GM12878 (cell line): ENCODE measurements around the gene SSU72. TPM values are rescaled to one million over a fixed set of nuclear protein-coding genes. Genes with fewer than 3 reads are reported as not detected.

Source experiments
- ATAC-seq: fragments of 200-7000 bp; cut with Tn5 transposase; 3 replicates; pipeline ENCODE4 v1.9.1; 2020; ENCODE audit warnings: mild to moderate bottlenecking, moderate library complexity
- BruUV-seq: library from RNA; stranded (reverse); fragments of 400-500 nt; replicated peaks from 2 replicates; lab custom pipeline; 2021; lab: Mats Ljungman, UMichigan
- CTCF ChIA-PET: fragments of 300-600 bp; sonication (Branson Sonifier 250); formaldehyde crosslinking; extraction: SDS; loops from one replicate; lab custom pipeline; 2021; ENCODE audit warnings: inconsistent platforms; lab: Yijun Ruan, JAX
- POLR2A ChIA-PET: fragments of 350-600 bp; formaldehyde crosslinking; extraction: SDS; loops from one replicate; lab custom pipeline; 2021; ENCODE audit warnings: inconsistent platforms; lab: Charles Lee
- RAD21 ChIA-PET: fragments of 300-600 bp; sonication (Branson Sonifier 250); formaldehyde crosslinking; loops from one replicate; lab custom pipeline; 2023; ENCODE audit warnings: antibody characterized with exemption; ENCODE audit not compliant: unreplicated experiment; lab: Charles Lee
- SMC1A ChIA-PET: fragments of 300-600 bp; sonication (Branson Sonifier 250); formaldehyde crosslinking; loops from one replicate; lab custom pipeline; 2023; ENCODE audit not compliant: unreplicated experiment, uncharacterized antibody; lab: Charles Lee
- DNase-seq: peaks from one replicate; pipeline ENCODE4 v3.0.0-alpha.2; 2011; ENCODE audit warnings: low read depth, low spot score
- FAIRE-seq: peaks from 3 replicates; lab custom pipeline; 2011; peaks lifted over from hg19 to GRCh38; lab: Jason Lieb, UNC
- H2AFZ ChIP-seq: 2 replicates; pipeline ENCODE4 v1.6.0; 2011; ENCODE audit warnings: low read depth, low read length, control low read depth; ENCODE audit not compliant: control insufficient read depth
- H3K27ac ChIP-seq: 2 replicates; pipeline ENCODE4 v1.5.1; 2011; ENCODE audit warnings: control low read depth; ENCODE audit not compliant: control insufficient read depth, insufficient read depth
- H3K27me3 ChIP-seq, 2 experiments: replicated peaks in 1 of 2; 2 replicates each; pipeline versions ENCODE4 v1.6.0 to v1.6.1; 2011; ENCODE audit warnings: low read length in 1 of 2; ENCODE audit not compliant: control insufficient read depth in 2 of 2, insufficient read depth in 2 of 2
- H3K36me3 ChIP-seq, 2 experiments: 2 replicates each; pipeline ENCODE4 v1.5.1; 2011; ENCODE audit warnings: low read length in 1 of 2; ENCODE audit not compliant: control insufficient read depth in 2 of 2, insufficient read depth in 2 of 2
- H3K4me1 ChIP-seq: 2 replicates; pipeline ENCODE4 v1.6.1; 2011; ENCODE audit warnings: mild to moderate bottlenecking, low read length, moderate library complexity, mixed read lengths; ENCODE audit not compliant: control insufficient read depth, insufficient read depth
- H3K4me2 ChIP-seq: 2 replicates; pipeline ENCODE4 v1.6.0; 2011; ENCODE audit warnings: control low read depth; ENCODE audit not compliant: control insufficient read depth, insufficient read depth
- H3K4me3 ChIP-seq: fragments of 200-600 bp; sonication (generic); 2 replicates; pipeline ENCODE4 v1.5.1; 2016
- H3K79me2 ChIP-seq: 2 replicates; pipeline ENCODE4 v1.6.0; 2011; ENCODE audit warnings: low read length; ENCODE audit not compliant: control insufficient read depth, insufficient read depth
- H3K9ac ChIP-seq: 2 replicates; pipeline ENCODE4 v1.8.0; 2011; ENCODE audit warnings: low read length, control low read depth, mixed read lengths; ENCODE audit not compliant: control insufficient read depth, insufficient read depth
- H3K9me3 ChIP-seq: replicated peaks from 3 replicates; pipeline ENCODE4 v1.5.1; 2011; ENCODE audit warnings: mild to moderate bottlenecking, low read length; ENCODE audit not compliant: control insufficient read depth, insufficient read depth
- H4K20me1 ChIP-seq: 2 replicates; pipeline ENCODE4 v1.6.0; 2011; ENCODE audit not compliant: control insufficient read depth, insufficient read depth
- ATF7 ChIP-seq: fragments of 450-650 bp; IDR thresholded peaks from 2 replicates; pipeline ENCODE4 v1.6.1; 2016; ENCODE audit warnings: low read depth, mild to moderate bottlenecking
- CBFB ChIP-seq: IDR thresholded peaks from 2 replicates; pipeline ENCODE4 v1.6.1; 2016; ENCODE audit warnings: antibody characterized with exemption, low read depth
- CBX3 ChIP-seq: fragments of 200-600 bp; sonication (generic); IDR thresholded peaks from 2 replicates; pipeline ENCODE4 v1.6.1; 2016; ENCODE audit warnings: low read depth, borderline replicate concordance
- CEBPB ChIP-seq, 2 experiments: fragments of 150-350 bp in 1 of 2; IDR thresholded peaks; 2 replicates each; pipeline ENCODE4 v1.6.1; 2012 to 2014; ENCODE audit warnings: low read depth in 2 of 2, low read length in 2 of 2, borderline replicate concordance in 1 of 2, inconsistent platforms in 1 of 2
- EED ChIP-seq: sonication (generic); IDR thresholded peaks from 2 replicates; pipeline ENCODE4 v1.6.1; 2016; ENCODE audit warnings: antibody characterized with exemption, low read depth
- GABPA ChIP-seq: IDR thresholded peaks from 2 replicates; pipeline ENCODE4 v1.6.1; 2014; ENCODE audit warnings: antibody characterized with exemption, low read depth, mild to moderate bottlenecking, inconsistent platforms
- MLLT1 ChIP-seq: fragments of 450-650 bp; IDR thresholded peaks from 2 replicates; pipeline ENCODE4 v1.6.1; 2016; ENCODE audit warnings: mild to moderate bottlenecking
- NFYA ChIP-seq: IDR thresholded peaks from 2 replicates; pipeline ENCODE4 v1.6.1; 2011; ENCODE audit warnings: low read depth, mild to moderate bottlenecking, low read length, improper control_type of control experiment, borderline replicate concordance
- NKRF ChIP-seq: fragments of 450-650 bp; conservative IDR thresholded peaks from 2 replicates; pipeline ENCODE4 v1.6.1; 2017; ENCODE audit warnings: mild to moderate bottlenecking, moderate library complexity
- PAX8 ChIP-seq: fragments of 450-650 bp; IDR thresholded peaks from 2 replicates; pipeline ENCODE4 v1.6.1; 2017; ENCODE audit warnings: mild to moderate bottlenecking, moderate library complexity
- POLR2AphosphoS5 ChIP-seq: IDR thresholded peaks from 2 replicates; pipeline ENCODE4 v1.6.1; 2011; ENCODE audit warnings: mild to moderate bottlenecking, low read length, inconsistent platforms
- SIN3A ChIP-seq: IDR thresholded peaks from 2 replicates; pipeline ENCODE4 v1.6.1; 2012; ENCODE audit warnings: low read depth, low read length, improper control_type of control experiment
- SMAD1 ChIP-seq: fragments of 450-650 bp; IDR thresholded peaks from 2 replicates; pipeline ENCODE4 v1.6.1; 2018; ENCODE audit warnings: mild to moderate bottlenecking, low read depth; ENCODE audit not compliant: partially characterized antibody
- SMARCA5 ChIP-seq: fragments of 450-650 bp; IDR thresholded peaks from 2 replicates; pipeline ENCODE4 v1.6.1; 2017; ENCODE audit warnings: mild to moderate bottlenecking
- SUZ12 ChIP-seq: fragments of 200-600 bp; sonication (generic); IDR thresholded peaks from one replicate; pipeline ENCODE4 v1.6.1; 2018; ENCODE audit warnings: antibody characterized with exemption, mild to moderate bottlenecking; ENCODE audit not compliant: unreplicated experiment
- YBX1 ChIP-seq: fragments of 450-650 bp; IDR thresholded peaks from 2 replicates; pipeline ENCODE4 v1.6.1; 2016; ENCODE audit warnings: antibody characterized with exemption
- ZBTB40 ChIP-seq: fragments of 450-650 bp; IDR thresholded peaks from 2 replicates; pipeline ENCODE4 v1.6.1; 2016; ENCODE audit warnings: mild to moderate bottlenecking, moderate library complexity, borderline replicate concordance
- WGBS: methylation state at CpG from one replicate; pipeline ENCODE4 v1.1.6; 2016; ENCODE audit warnings: low lambda C conversion rate; ENCODE audit not compliant: insufficient replicate concordance, insufficient coverage; ENCODE audit errors: missing lambda C conversion rate; 5-methylcytosine and 5-hydroxymethylcytosine counted together
- in situ Hi-C: fragments of 300-500 bp; cut with MboI; formaldehyde crosslinking; loops from 9 replicates; pipeline ENCODE4 v1.14.3; 2018; ENCODE audit warnings: mixed read lengths
- intact Hi-C: fragments of 100-400 bp; cut with micrococcal nuclease; formaldehyde crosslinking; loops from one replicate; pipeline ENCODE4 v1.14.2; 2022; ENCODE audit not compliant: unreplicated experiment
- polyA plus RNA-seq, 11 experiments: library from polyadenylated mRNA; depleted of rRNA in 4 of 11; unstranded in 6 of 11; stranded (reverse) in 5 of 11; fragments of >200 nt; fragmentation: Nextera tagmentation in 4 of 11; fragmentation: Illumina TruSeq in 1 of 11; extraction: Ambion mirVana in 4 of 11; extraction: Trizol in 1 of 11; gene quantifications; 1 replicate in 1 of 11; 2 replicates in 10 of 11; pipeline versions ENCODE4 v1.2.1 to v1.2.3, GENCODE V29; 2011 to 2016; ENCODE audit warnings: inconsistent platforms in 2 of 11, missing spikeins in 2 of 11, low read depth in 1 of 11
- total RNA-seq, 4 experiments: library from RNA; depleted of rRNA in 3 of 4; stranded (reverse); fragments of >200 nt in 3 of 4; fragmentation: Illumina TruSeq in 1 of 4; extraction: Trizol in 1 of 4; gene quantifications; 2 replicates each; pipeline versions ENCODE4 v1.2.1 to v1.2.3, GENCODE V29; 2013 to 2021

SSU72 gene
- total and polyA plus RNA-seq, 10 of the 15 experiments (the other 5 are each of a cell fraction or from before 2014, with no cell fraction given), result 28.6 to 172 (median 67.7) TPM

GRCh38 chr1:1602968-1603506 is 28.4 kb upstream of the SSU72 start:
- H3K79me2 ChIP-seq, result no peaks in the 10 kb centered on the region
- FAIRE-seq, result no peak
- no peak for TF ChIP-seq CBX3
- TF ChIP-seq ATF7, result no peak
- TF ChIP-seq SMARCA5, result no peak
- TF ChIP-seq CBFB, result no peak
- TF ChIP-seq YBX1, result no peak
- TF ChIP-seq MLLT1, result no peak
- no peak for TF ChIP-seq GABPA
- TF ChIP-seq POLR2AphosphoS5, result no peak
- no peak for TF ChIP-seq SUZ12
- no peak for TF ChIP-seq CEBPB (IDR thresholded peaks at IDR 0.05; ENCODE audit: borderline replicate concordance in 1 of 2, low read depth in 2 of 2, low read length in 2 of 2)
- no peak for TF ChIP-seq SIN3A
- TF ChIP-seq NFYA, result no peak
- no peak for TF ChIP-seq PAX8
- no peak for TF ChIP-seq ZBTB40
- no peak for TF ChIP-seq SMAD1
- no peak for TF ChIP-seq NKRF
- TF ChIP-seq EED, result no peak
- TF ChIP-seq, all 136 proteins: peak for 0
- H3K4me1 ChIP-seq, result peaks cover 34% of the 10 kb centered on the region
- no peak overlapping the region for H3K4me3 ChIP-seq
- ChIA-PET SMC1A (interaction anchor here (1.2 to 1.5 kb wide), 2 partner anchors 11 to 26 kb away, joined by 3 to 9 read pairs; no protein-coding TSS in a partner anchor), POLR2A (no interaction called here), RAD21 (no interaction called here), CTCF (interaction anchor here (1.0 kb wide), 1 partner anchor 33 kb away, joined by 5 read pairs; no protein-coding TSS in a partner anchor)
- peak overlapping the region; percentile 71 for H3K4me2 ChIP-seq
- no peak overlapping the region for H3K9ac ChIP-seq
- in situ Hi-C loops (no loop called here), intact Hi-C loops (no loop called here)
- H2AFZ ChIP-seq, result no peak overlapping the region
- ATAC-seq, result peak; percentile 9
- no peak for DNase-seq
- H3K27ac ChIP-seq, result peak overlapping the region; percentile 43; the same call in 1 of the 2 replicates
- no peaks in the 10 kb centered on the region for H3K36me3 ChIP-seq
- WGBS, result 18% methylated on average over 13 of the region's 13 CpGs
- no peaks in the 10 kb centered on the region for H4K20me1 ChIP-seq
- no peaks in the 10 kb centered on the region; a peak in 2 of 4 replicates for H3K27me3 ChIP-seq
- BruUV-seq, result no TSS peak
- no peaks in the 10 kb centered on the region for H3K9me3 ChIP-seq
